GM12873 (cell line): ENCODE measurements around the gene HDAC9.

Experiments used
- TF ChIP-seq, protein P1 (sequence below): IDR thresholded peaks from 2 replicates; pipeline ENCODE4 v1.5.1; 2012; ENCODE audit warnings: low read depth, mild to moderate bottlenecking, moderate library complexity, low read length, control low read depth; ENCODE audit not compliant: insufficient read depth; ENCODE audit errors: missing control alignments

Gene HDAC9

DNA sequence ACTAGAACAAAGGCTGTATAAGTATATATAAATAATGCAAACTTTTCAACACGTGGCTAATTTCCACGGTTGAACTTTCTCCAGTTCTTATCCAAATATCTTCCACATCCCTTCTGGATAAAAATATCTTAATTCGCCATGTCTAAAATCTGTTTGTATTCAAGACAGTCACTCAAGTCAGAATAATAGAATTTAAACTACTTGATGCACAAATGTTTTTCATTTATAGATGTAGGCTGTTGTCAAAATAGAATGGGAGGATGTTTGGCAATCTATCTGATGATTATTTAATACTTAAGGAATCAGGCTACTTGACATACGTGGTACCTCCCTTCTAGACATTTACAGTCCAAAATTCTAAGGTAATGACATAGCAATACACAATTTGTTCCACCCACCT is 417.6 kb downstream of the HDAC9 start:
- TF ChIP-seq, protein P1, sequence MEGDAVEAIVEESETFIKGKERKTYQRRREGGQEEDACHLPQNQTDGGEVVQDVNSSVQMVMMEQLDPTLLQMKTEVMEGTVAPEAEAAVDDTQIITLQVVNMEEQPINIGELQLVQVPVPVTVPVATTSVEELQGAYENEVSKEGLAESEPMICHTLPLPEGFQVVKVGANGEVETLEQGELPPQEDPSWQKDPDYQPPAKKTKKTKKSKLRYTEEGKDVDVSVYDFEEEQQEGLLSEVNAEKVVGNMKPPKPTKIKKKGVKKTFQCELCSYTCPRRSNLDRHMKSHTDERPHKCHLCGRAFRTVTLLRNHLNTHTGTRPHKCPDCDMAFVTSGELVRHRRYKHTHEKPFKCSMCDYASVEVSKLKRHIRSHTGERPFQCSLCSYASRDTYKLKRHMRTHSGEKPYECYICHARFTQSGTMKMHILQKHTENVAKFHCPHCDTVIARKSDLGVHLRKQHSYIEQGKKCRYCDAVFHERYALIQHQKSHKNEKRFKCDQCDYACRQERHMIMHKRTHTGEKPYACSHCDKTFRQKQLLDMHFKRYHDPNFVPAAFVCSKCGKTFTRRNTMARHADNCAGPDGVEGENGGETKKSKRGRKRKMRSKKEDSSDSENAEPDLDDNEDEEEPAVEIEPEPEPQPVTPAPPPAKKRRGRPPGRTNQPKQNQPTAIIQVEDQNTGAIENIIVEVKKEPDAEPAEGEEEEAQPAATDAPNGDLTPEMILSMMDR: no peak

DNA sequence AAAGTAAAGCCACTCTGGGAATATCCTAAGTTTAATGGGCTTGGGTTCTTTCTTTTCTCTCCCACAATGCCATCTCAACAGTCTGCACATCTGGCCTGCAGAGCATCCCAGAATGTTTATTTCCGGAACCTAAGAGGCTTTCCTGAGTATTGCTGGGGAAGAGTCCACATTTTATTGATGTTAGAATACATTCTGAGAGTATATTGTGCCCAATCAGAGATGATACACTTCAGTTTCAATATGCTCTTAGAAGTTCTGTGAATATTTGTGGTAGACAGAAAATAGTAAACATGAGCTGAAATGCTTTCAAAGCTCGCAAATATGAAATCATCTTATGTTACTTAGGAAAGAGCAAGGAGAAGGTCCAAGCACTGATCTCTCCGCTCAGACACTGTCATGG is 421.3 kb downstream of the HDAC9 start:
- TF ChIP-seq, protein P1: no peak

DNA sequence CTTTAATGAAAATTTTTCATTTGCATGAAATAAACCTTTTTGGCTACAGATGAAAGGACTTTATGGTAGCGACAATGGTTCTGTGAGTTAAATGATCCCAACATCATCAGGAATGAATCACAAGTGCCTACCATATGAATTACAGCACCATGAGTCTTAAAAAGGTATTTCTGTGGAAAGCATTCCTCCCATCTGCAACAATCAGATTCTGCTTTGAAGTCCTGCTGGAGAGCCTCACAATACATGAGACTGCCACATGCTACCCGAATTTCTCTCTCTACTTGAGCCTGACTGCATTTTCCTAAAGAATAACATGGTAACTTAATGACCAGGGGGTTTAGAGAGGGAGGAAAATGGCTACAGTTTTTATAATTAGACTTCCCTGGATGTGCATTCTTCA is 431.6 kb downstream of the HDAC9 start:
- TF ChIP-seq, protein P1: no peak

DNA sequence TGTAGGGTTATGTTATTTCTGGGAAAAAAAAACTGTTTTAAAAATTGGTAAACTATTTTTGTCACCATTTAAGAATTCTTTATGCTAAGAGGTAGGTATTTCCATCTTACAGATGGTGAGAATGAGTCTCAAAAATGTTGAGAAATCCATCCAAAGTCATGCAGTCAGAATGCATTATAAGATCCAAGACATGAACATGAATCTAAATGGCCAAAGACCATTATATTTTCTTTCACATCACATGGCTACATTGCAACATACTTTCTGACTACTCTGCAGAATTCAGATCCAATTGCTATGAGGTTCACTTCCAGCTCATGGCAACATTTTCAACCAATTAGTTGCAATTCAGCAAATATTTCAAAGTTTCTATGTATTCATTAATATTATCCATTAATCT is 440.7 kb downstream of the HDAC9 start:
- TF ChIP-seq, protein P1: no peak

DNA sequence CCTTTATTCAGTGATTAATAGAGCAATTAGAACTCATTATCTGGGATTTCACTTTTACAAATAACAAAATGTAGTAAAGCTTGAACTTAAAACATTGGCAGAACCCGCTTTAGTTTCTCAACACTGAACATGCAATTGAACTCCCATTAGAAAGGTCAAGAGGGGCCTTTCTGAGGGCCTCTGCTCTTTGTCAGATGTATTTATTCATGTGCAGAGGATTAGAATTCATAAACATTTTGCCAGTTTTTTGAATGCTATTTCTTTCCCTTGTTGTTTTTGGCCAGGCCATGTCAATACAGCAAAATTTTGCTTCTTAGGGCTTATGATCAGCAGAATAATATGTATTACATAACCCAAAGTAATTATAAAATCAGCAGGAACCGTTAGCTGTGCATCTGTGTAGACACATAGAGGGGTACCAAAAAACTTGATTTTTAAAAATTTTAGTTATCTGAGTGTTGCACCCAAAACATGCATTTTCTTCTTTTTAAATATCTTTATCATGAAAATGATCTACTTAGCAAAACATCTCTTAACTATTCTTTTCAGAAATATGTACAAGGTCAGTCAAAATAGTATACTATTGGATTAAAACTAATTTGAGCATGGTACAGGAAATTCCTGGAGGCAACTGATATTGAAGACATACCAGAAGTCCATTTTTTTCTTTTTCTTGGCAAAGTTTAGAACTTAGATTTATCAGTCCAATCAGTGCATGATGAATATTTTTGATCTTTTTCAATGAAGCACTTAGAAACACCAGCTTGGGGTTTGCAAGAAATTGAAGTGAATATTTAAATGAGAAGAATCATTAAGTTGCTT is 444.4 kb downstream of the HDAC9 start:
- TF ChIP-seq, protein P1: no peak

DNA sequence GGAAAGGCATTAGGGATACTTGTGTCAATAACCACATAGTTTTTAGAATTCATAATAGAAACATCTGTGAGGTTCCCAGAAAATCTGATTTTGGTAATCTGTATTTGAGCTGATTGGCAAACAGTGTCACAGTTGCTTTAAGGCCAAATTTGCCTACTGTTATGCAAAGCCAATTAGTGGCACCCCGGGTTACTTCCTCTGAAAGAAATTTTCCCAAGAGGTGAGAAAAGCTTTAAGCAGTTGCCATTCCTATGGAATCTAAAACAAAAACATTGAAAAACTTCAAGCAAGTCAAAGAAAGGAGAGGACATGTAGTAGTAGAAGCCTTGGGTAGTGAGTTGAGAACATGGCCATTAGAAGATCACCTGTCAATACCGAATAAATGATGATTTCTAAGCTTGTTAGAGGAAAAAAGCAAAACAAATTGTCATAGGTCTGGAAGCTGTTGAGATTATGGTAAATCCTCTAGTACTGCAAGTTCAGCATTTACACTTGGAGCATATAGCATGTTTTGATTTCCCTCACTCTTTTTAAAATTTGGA is 445.1 kb downstream of the HDAC9 start:
- TF ChIP-seq, protein P1: no peak

DNA sequence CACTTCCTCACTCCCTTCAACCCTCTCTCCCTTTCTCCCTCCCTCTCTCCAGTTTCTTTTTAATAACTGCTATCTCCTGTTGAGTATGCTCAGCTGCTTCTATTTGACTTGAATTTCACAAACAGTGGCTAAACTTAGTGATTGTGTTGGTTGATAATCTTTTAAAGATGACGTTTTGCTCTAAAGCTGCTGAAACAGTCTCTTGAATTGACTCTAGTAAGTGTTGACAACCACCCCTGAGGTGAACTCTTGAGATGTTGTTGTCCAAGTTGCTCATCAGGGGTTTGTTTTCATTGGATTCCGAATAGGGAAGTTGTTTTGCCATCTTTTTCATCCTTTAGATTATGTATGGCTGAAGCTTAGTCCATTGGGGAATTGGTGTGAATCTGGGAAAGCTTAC is 445.7 kb downstream of the HDAC9 start:
- TF ChIP-seq, protein P1: no peak
